CD14-positive monocyte (primary cell): Measurements from ENCODE around the gene MICAL2. TPM values are rescaled to one million over a fixed set of nuclear protein-coding genes. Genes with fewer than 3 reads are reported as not detected.

Source experiments
- DNase-seq, 3 donors: peaks; one replicate each; pipeline ENCODE4 v3.0.0-alpha.2; 2011 to 2022
- H2AFZ ChIP-seq: 2 replicates; pipeline ENCODE4 v1.6.0; 2012; ENCODE audit warnings: mild to moderate bottlenecking, low read depth, low read length, inconsistent platforms; ENCODE audit not compliant: insufficient read depth, poor library complexity, severe bottlenecking
- H3K27ac ChIP-seq, 2 donors: 1 replicate in 1 of 2; 2 replicates in 1 of 2; pipeline ENCODE4 v1.5.1; 2012 to 2013; ENCODE audit warnings: low read length in 2 of 2, control low read depth in 1 of 2, inconsistent platforms in 1 of 2, low read depth in 1 of 2, mild to moderate bottlenecking in 1 of 2
- H3K27me3 ChIP-seq, 2 donors: one replicate each; pipeline versions ENCODE4 v1.6.0 to v1.6.1; 2011 to 2013; ENCODE audit warnings: low read length in 2 of 2; ENCODE audit not compliant: control insufficient read depth in 2 of 2, insufficient read depth in 2 of 2
- H3K36me3 ChIP-seq, 2 donors: replicated peaks in 1 of 2; 1 replicate in 1 of 2; 2 replicates in 1 of 2; pipeline versions ENCODE4 v1.5.1 to v1.6.1; 2012 to 2013; ENCODE audit warnings: low read length in 2 of 2, control low read depth in 1 of 2, inconsistent platforms in 1 of 2, mild to moderate bottlenecking in 1 of 2; ENCODE audit not compliant: insufficient read depth in 2 of 2, control insufficient read depth in 1 of 2
- H3K4me1 ChIP-seq, 2 donors: 1 replicate in 1 of 2; 2 replicates in 1 of 2; pipeline versions ENCODE4 v1.5.1 to v1.6.1; 2012 to 2013; ENCODE audit warnings: low read length in 2 of 2, control low read depth in 1 of 2, inconsistent platforms in 1 of 2, mild to moderate bottlenecking in 1 of 2, moderate library complexity in 1 of 2; ENCODE audit not compliant: insufficient read depth in 2 of 2, control insufficient read depth in 1 of 2
- H3K4me2 ChIP-seq: replicated peaks from 2 replicates; pipeline ENCODE3; 2012; ENCODE audit warnings: low read length, moderate library complexity, mild to moderate bottlenecking; ENCODE audit not compliant: poor library complexity, severe bottlenecking; ENCODE audit errors: extremely low read depth
- H3K4me3 ChIP-seq, 3 experiments: fragments of 200-600 bp in 1 of 3; sonication (generic) in 1 of 3; replicated peaks in 1 of 3; 1 replicate in 2 of 3; 2 replicates in 1 of 3; pipeline ENCODE4 v1.5.1; 2011 to 2013; ENCODE audit warnings: low read length in 3 of 3, mild to moderate bottlenecking in 3 of 3, control low read depth in 2 of 3, low read depth in 2 of 3, inconsistent platforms in 1 of 3, moderate library complexity in 1 of 3
- H3K79me2 ChIP-seq: 2 replicates; pipeline ENCODE4 v1.6.0; 2012; ENCODE audit warnings: mild to moderate bottlenecking, control low read depth, inconsistent platforms, low read length, moderate library complexity; ENCODE audit not compliant: insufficient read depth
- H3K9ac ChIP-seq: 2 replicates; pipeline ENCODE4 v1.6.0; 2017; ENCODE audit warnings: low read length, mild to moderate bottlenecking; ENCODE audit not compliant: insufficient read depth, poor library complexity, severe bottlenecking
- H3K9me3 ChIP-seq, 2 donors: replicated peaks in 1 of 2; 1 replicate in 1 of 2; 2 replicates in 1 of 2; pipeline versions ENCODE4 v1.5.1 to v1.6.1; 2012 to 2013; ENCODE audit warnings: low read length in 2 of 2, control low read depth in 1 of 2; ENCODE audit not compliant: control insufficient read depth in 1 of 2, insufficient read depth in 1 of 2
- H4K20me1 ChIP-seq: 2 replicates; pipeline ENCODE4 v1.6.0; 2012; ENCODE audit warnings: mild to moderate bottlenecking, low read length, control low read depth, moderate library complexity; ENCODE audit not compliant: insufficient read depth
- H3K27ac Mint-ChIP-seq, 7 donors: one replicate each; pipeline ENCODE4 v1.8.0; 2020; ENCODE audit warnings: mild to moderate bottlenecking in 7 of 7, mixed read lengths in 7 of 7, moderate library complexity in 6 of 7, inconsistent platforms in 2 of 7
- H3K27me3 Mint-ChIP-seq, 3 donors: one replicate each; pipeline ENCODE4 v1.8.0; 2021 to 2022; ENCODE audit warnings: low read depth in 3 of 3, mild to moderate bottlenecking in 3 of 3, mixed read lengths in 3 of 3, moderate library complexity in 3 of 3, inconsistent platforms in 1 of 3
- H3K36me3 Mint-ChIP-seq, 2 donors: one replicate each; pipeline ENCODE4 v1.8.0; 2020; ENCODE audit warnings: mixed read lengths in 2 of 2, inconsistent platforms in 1 of 2, mild to moderate bottlenecking in 1 of 2
- H3K4me1 Mint-ChIP-seq: one replicate; pipeline ENCODE4 v1.8.0; 2020; ENCODE audit warnings: mild to moderate bottlenecking, mixed read lengths
- H3K4me3 Mint-ChIP-seq, 2 donors: one replicate each; pipeline ENCODE4 v1.8.0; 2020; ENCODE audit warnings: mild to moderate bottlenecking in 2 of 2, mixed read lengths in 2 of 2, moderate library complexity in 1 of 2
- H3K9me3 Mint-ChIP-seq, 7 donors: one replicate each; pipeline ENCODE4 v1.8.0; 2020 to 2022; ENCODE audit warnings: mixed read lengths in 7 of 7, mild to moderate bottlenecking in 6 of 7, moderate library complexity in 6 of 7, inconsistent platforms in 2 of 7
- CTCF ChIP-seq: fragments of 200-600 bp; IDR thresholded peaks from one replicate; pipeline ENCODE4 v1.8.0; 2022; ENCODE audit warnings: antibody characterized with exemption, mild to moderate bottlenecking
- WGBS: methylation state at CpG from one replicate; pipeline ENCODE4 v1.1.5; 2013; ENCODE audit warnings: missing lambda C conversion rate; ENCODE audit not compliant: insufficient coverage; 5-methylcytosine and 5-hydroxymethylcytosine counted together
- intact Hi-C, 2 donors: fragments of 100-400 bp; cut with micrococcal nuclease; formaldehyde crosslinking; loops; one replicate each; pipeline versions ENCODE4 v1.15.0 to v1.15.1; 2023
- polyA plus RNA-seq, 3 donors: library from polyadenylated mRNA; depleted of rRNA in 1 of 3; unstranded in 2 of 3; stranded (reverse) in 1 of 3; fragments of 300-500 nt in 2 of 3; fragments of >200 nt in 1 of 3; fragmentation: Illumina TruSeq in 2 of 3; gene quantifications; 1 replicate in 2 of 3; 2 replicates in 1 of 3; pipeline ENCODE4 v1.2.3, GENCODE V29; 2012 to 2021

The MICAL2 gene
- polyA plus RNA-seq, 3 donors, result 39.8 to 72.5 (median 44.0) TPM

- Mint-ChIP-seq H3K4me1 (no peaks in the 10 kb centered on the region), H3K27me3 (peaks cover 1 to 2% (median 1%) of the 10 kb centered on the region in 3 donors), H3K4me3 (peak overlapping the region in 1 of 2 donors; percentile 6), H3K9me3 (peaks cover 0 to 2% (median 0%) of the 10 kb centered on the region in 7 donors), H3K36me3 (peaks cover 73 to 90% of the 10 kb centered on the region in 2 donors), H3K27ac (no peak overlapping the region)
- H3K9ac ChIP-seq, result no peak overlapping the region
- H3K9me3 ChIP-seq, result no peaks in the 10 kb centered on the region
- no peaks in the 10 kb centered on the region for H3K79me2 ChIP-seq
- TF ChIP-seq CTCF, result no peak
- peaks cover 79 to 100% of the 10 kb centered on the region in 2 donors for H3K36me3 ChIP-seq
- no peak overlapping the region for H2AFZ ChIP-seq
- 83% methylated on average over 2 of the region's 5 CpGs for WGBS
- H3K4me3 ChIP-seq, result no peak overlapping the region
- DNase-seq, result no peak
- no peak overlapping the region for H3K4me2 ChIP-seq
- no peak overlapping the region for H3K27ac ChIP-seq
- H3K4me1 ChIP-seq, result no peaks in the 10 kb centered on the region
- intact Hi-C loops, result no loop called here
- H4K20me1 ChIP-seq, result peaks cover 67% of the 10 kb centered on the region
- no peaks in the 10 kb centered on the region for H3K27me3 ChIP-seq
Measured at GRCh38 chr11:12248330-12248729, 137.9 kb downstream of the MICAL2 start.

GRCh38 chr11:12249590-12250260 is 139.3 kb downstream of the MICAL2 start:
- peaks cover 0 to 2% (median 0%) of the 10 kb centered on the region in 7 donors for H3K9me3 Mint-ChIP-seq
- intact Hi-C loops, result no loop called here
- Histone ChIP-seq H3K9ac (no peak overlapping the region), H4K20me1 (peaks cover 64% of the 10 kb centered on the region), H3K4me2 (no peak overlapping the region), H3K27ac (no peak overlapping the region), H2AFZ (no peak overlapping the region), H3K9me3 (no peaks in the 10 kb centered on the region), H3K27me3 (no peaks in the 10 kb centered on the region), H3K79me2 (no peaks in the 10 kb centered on the region), H3K36me3 (peaks cover 74 to 98% of the 10 kb centered on the region in 2 donors), H3K4me3 (no peak overlapping the region), H3K4me1 (no peaks in the 10 kb centered on the region)
- H3K36me3 Mint-ChIP-seq, result peaks cover 67 to 90% of the 10 kb centered on the region in 2 donors
- WGBS, result 91% methylated on average over 19 of the region's 20 CpGs
- no peak overlapping the region for H3K27ac Mint-ChIP-seq
- H3K4me1 Mint-ChIP-seq, result no peaks in the 10 kb centered on the region
- DNase-seq, result no peak
- no peak overlapping the region for H3K4me3 Mint-ChIP-seq
- no peak for TF ChIP-seq CTCF
- peaks cover 0 to 2% (median 1%) of the 10 kb centered on the region in 3 donors for H3K27me3 Mint-ChIP-seq
